PC-9 (cell line): ENCODE results near the gene MYB. TPM values are rescaled to one million over a fixed set of nuclear protein-coding genes. Genes with fewer than 3 reads are reported as not detected.
A peak's percentile ranks its signal among the peaks of the same experiment; 100 is the strongest.

Experiments used
- BruUV-seq: library from RNA; stranded (reverse); fragments of 400-500 nt; replicated peaks from 2 replicates; lab custom pipeline; 2021; lab: Mats Ljungman, UMichigan
- CTCF ChIA-PET: fragments of 300-600 bp; sonication (Branson Sonifier 250); formaldehyde crosslinking; loops from one replicate; lab custom pipeline; 2022; ENCODE audit warnings: antibody characterized with exemption; lab: Charles Lee
- POLR2A ChIA-PET: fragments of 300-600 bp; sonication (Branson Sonifier 250); formaldehyde crosslinking; loops from one replicate; lab custom pipeline; 2022; ENCODE audit warnings: antibody characterized with exemption; ENCODE audit not compliant: unreplicated experiment; lab: Charles Lee
- DNase-seq, 2 experiments: peaks; one replicate each; pipeline versions ENCODE4 v3.0.0 to v3.0.0-alpha.2; 2015 to 2022; ENCODE audit warnings: mixed read lengths in 1 of 2
- H2AFZ ChIP-seq: fragments of 200-600 bp; sonication (generic); 2 replicates; pipeline ENCODE4 v1.8.1; 2017; ENCODE audit warnings: antibody characterized with exemption
- H3F3A ChIP-seq: fragments of 200-600 bp; sonication (generic); 2 replicates; pipeline ENCODE4 v1.8.1; 2017; ENCODE audit warnings: antibody characterized with exemption, mild to moderate bottlenecking, low read depth; ENCODE audit not compliant: insufficient read depth
- H3K27ac ChIP-seq: fragments of 200-600 bp; sonication (generic); 2 replicates; pipeline ENCODE4 v1.6.1; 2016; ENCODE audit warnings: mixed run types
- H3K27me3 ChIP-seq: fragments of 200-600 bp; sonication (generic); 2 replicates; pipeline ENCODE4 v1.6.1; 2016; ENCODE audit warnings: low read depth, mixed run types; ENCODE audit not compliant: insufficient read depth
- H3K36me3 ChIP-seq: fragments of 200-600 bp; sonication (generic); 2 replicates; pipeline ENCODE4 v1.6.1; 2016; ENCODE audit warnings: low read depth, mixed run types
- H3K4me1 ChIP-seq: fragments of 200-600 bp; sonication (generic); replicated peaks from 2 replicates; pipeline ENCODE4 v1.6.1; 2016; ENCODE audit warnings: mixed run types; ENCODE audit not compliant: insufficient read depth
- H3K4me2 ChIP-seq: fragments of 200-600 bp; sonication (generic); 2 replicates; pipeline ENCODE4 v1.6.1; 2017; ENCODE audit warnings: mixed run types
- H3K4me3 ChIP-seq: fragments of 200-600 bp; sonication (generic); 2 replicates; pipeline ENCODE4 v1.6.1; 2016; ENCODE audit warnings: mixed run types
- H3K79me2 ChIP-seq: fragments of 200-600 bp; sonication (generic); 2 replicates; pipeline ENCODE4 v1.6.1; 2017; ENCODE audit warnings: low read depth, mixed run types
- H3K9me2 ChIP-seq: fragments of 200-600 bp; sonication (generic); 2 replicates; pipeline ENCODE4 v1.8.1; 2017; ENCODE audit warnings: mild to moderate bottlenecking; ENCODE audit not compliant: insufficient read depth
- H3K9me3 ChIP-seq: fragments of 200-600 bp; sonication (generic); 2 replicates; pipeline ENCODE4 v1.8.1; 2016; ENCODE audit warnings: low read depth; ENCODE audit not compliant: insufficient read depth
- H4K20me1 ChIP-seq: fragments of 200-600 bp; sonication (generic); 2 replicates; pipeline ENCODE4 v1.8.1; 2017; ENCODE audit not compliant: insufficient read depth
- CTCF ChIP-seq: fragments of 200-600 bp; sonication (generic); conservative IDR thresholded peaks from 2 replicates; pipeline ENCODE4 v1.6.1; 2017; ENCODE audit warnings: mixed run types, antibody characterized with exemption, mild to moderate bottlenecking, moderate library complexity
- EZH2 ChIP-seq: fragments of 200-600 bp; sonication (generic); IDR thresholded peaks from 2 replicates; pipeline ENCODE4 v1.8.0; 2017; ENCODE audit warnings: antibody characterized with exemption, low read depth
- intact Hi-C: fragments of 100-400 bp; cut with micrococcal nuclease; formaldehyde crosslinking; loops from one replicate; pipeline ENCODE4 v1.10.0; 2022; ENCODE audit not compliant: unreplicated experiment
- total RNA-seq: library from RNA; stranded (reverse); gene quantifications from 2 replicates; pipeline ENCODE4 v1.2.3, GENCODE V29; 2021

Gene MYB
- total RNA-seq, 1 experiment from 2014 or later, result 1.8 TPM

- Histone ChIP-seq H3K4me2 (peak overlapping the region; percentile 39), H3F3A (peaks cover 10% of the 10 kb centered on the region; the same call in 1 of the 2 replicates), H3K9me3 (no peaks in the 10 kb centered on the region), H3K36me3 (no peaks in the 10 kb centered on the region), H4K20me1 (no peaks in the 10 kb centered on the region), H3K27me3 (no peaks in the 10 kb centered on the region), H3K79me2 (no peaks in the 10 kb centered on the region), H3K4me3 (no peak overlapping the region), H3K9me2 (no peaks in the 10 kb centered on the region), H3K4me1 (peaks cover 11% of the 10 kb centered on the region), H2AFZ (no peak overlapping the region), H3K27ac (no peak overlapping the region)
- no TSS peak for BruUV-seq
- ChIA-PET CTCF (interaction anchor here (0.6 kb wide), 1 partner anchor 33 kb away, joined by 3 read pairs; no protein-coding TSS in a partner anchor), POLR2A (no interaction called here)
- TF ChIP-seq CTCF (no peak), EZH2 (no peak)
- intact Hi-C loops, result no loop called here
- peak in 1 of 2 experiments; percentile 43 for DNase-seq
These were observed 31.8 kb downstream of the MYB start for GRCh38 chr6:135212935-135213334.

GRCh38 chr6:135213616-135214015 lies 32.5 kb downstream of the MYB start:
- no peaks in the 10 kb centered on the region for H3K9me3 ChIP-seq
- peaks cover 10% of the 10 kb centered on the region; the same call in 1 of the 2 replicates for H3F3A ChIP-seq
- intact Hi-C loops, result no loop called here
- ChIA-PET CTCF (no interaction called here), POLR2A (no interaction called here)
- H3K27me3 ChIP-seq, result no peaks in the 10 kb centered on the region
- H3K9me2 ChIP-seq, result no peaks in the 10 kb centered on the region
- peaks cover 11% of the 10 kb centered on the region for H3K4me1 ChIP-seq
- TF ChIP-seq EZH2 (no peak), CTCF (no peak)
- no peaks in the 10 kb centered on the region for H3K36me3 ChIP-seq
- H3K4me3 ChIP-seq, result no peak overlapping the region
- BruUV-seq, result no TSS peak
- no peak overlapping the region for H3K4me2 ChIP-seq
- no peaks in the 10 kb centered on the region for H4K20me1 ChIP-seq
- H2AFZ ChIP-seq, result no peak overlapping the region
- DNase-seq, result no peak
- H3K79me2 ChIP-seq, result no peaks in the 10 kb centered on the region
- no peak overlapping the region for H3K27ac ChIP-seq

GRCh38 chr6:135215160-135215559 lies 34.1 kb downstream of the MYB start:
- TF ChIP-seq CTCF (no peak), EZH2 (no peak)
- Histone ChIP-seq H3K9me2 (no peaks in the 10 kb centered on the region), H3K4me3 (no peak overlapping the region), H3K4me2 (no peak overlapping the region), H3K4me1 (peaks cover 11% of the 10 kb centered on the region), H3K27me3 (no peaks in the 10 kb centered on the region), H4K20me1 (no peaks in the 10 kb centered on the region), H3K36me3 (no peaks in the 10 kb centered on the region), H2AFZ (no peak overlapping the region), H3K9me3 (no peaks in the 10 kb centered on the region), H3K79me2 (no peaks in the 10 kb centered on the region), H3F3A (peaks cover 10% of the 10 kb centered on the region; the same call in 1 of the 2 replicates), H3K27ac (no peak overlapping the region)
- DNase-seq, result no peak
- no TSS peak for BruUV-seq
- ChIA-PET CTCF (no interaction called here), POLR2A (no interaction called here)
- intact Hi-C loops, result no loop called here
